HEK293 (cell line): ENCODE data around the gene PTH2R.

Source experiments
- CTCF ChIA-PET: fragments of 350-600 bp; formaldehyde crosslinking; extraction: SDS; loops from one replicate; lab custom pipeline; 2021; ENCODE audit warnings: antibody characterized with exemption; lab: Yijun Ruan, JAX
- POLR2A ChIA-PET: fragments of 300-600 bp; formaldehyde crosslinking; extraction: SDS; loops from one replicate; lab custom pipeline; 2020; ENCODE audit warnings: antibody characterized with exemption, inconsistent platforms; lab: Yijun Ruan, JAX
- H3K27ac ChIP-seq: fragments of 200-500 bp; sonication (Bioruptor generic); 2 replicates; pipeline ENCODE4 v1.5.1; 2014; ENCODE audit warnings: low read depth, low read length, control low read depth, inconsistent platforms; ENCODE audit errors: extremely low read depth
- H3K36me3 ChIP-seq, 2 experiments: fragments of 200-500 bp in 1 of 2; sonication (Bioruptor generic) in 1 of 2; 1 replicate in 1 of 2; 2 replicates in 1 of 2; pipeline ENCODE4 v1.5.1; 2014 to 2017; ENCODE audit warnings: inconsistent platforms in 2 of 2, low read length in 2 of 2; ENCODE audit not compliant: control insufficient read depth in 2 of 2, insufficient read depth in 1 of 2
- H3K4me1 ChIP-seq: fragments of 200-500 bp; sonication (Bioruptor generic); 2 replicates; pipeline ENCODE4 v1.5.1; 2014; ENCODE audit warnings: mild to moderate bottlenecking, low read length, inconsistent platforms; ENCODE audit not compliant: control insufficient read depth, insufficient read depth
- H3K4me3 ChIP-seq: 2 replicates; pipeline ENCODE4 v1.5.1; 2011; ENCODE audit warnings: low read depth, mild to moderate bottlenecking, control low read depth, low read length, moderate library complexity
- H3K9me3 ChIP-seq: fragments of 200-500 bp; sonication (Bioruptor generic); 2 replicates; pipeline ENCODE4 v1.5.1; 2014; ENCODE audit warnings: low read depth, low read length, inconsistent platforms; ENCODE audit not compliant: control insufficient read depth, insufficient read depth
- BCL11A ChIP-seq: fragments of 450-650 bp; formaldehyde crosslinking; IDR thresholded peaks from 2 replicates; pipeline ENCODE4 v1.5.1; 2016; ENCODE audit warnings: low read depth, missing biosample characterization, missing genetic modification characterization
- CTCF ChIP-seq: fragments of 450-650 bp; formaldehyde crosslinking; IDR thresholded peaks from 2 replicates; pipeline ENCODE4 v1.5.1; 2016; ENCODE audit warnings: missing biosample characterization, missing genetic modification characterization
- HOXA7 ChIP-seq: sonication (generic); formaldehyde crosslinking; IDR thresholded peaks from 2 replicates; pipeline ENCODE4 v1.8.1; 2022; ENCODE audit warnings: missing genetic modification reagents, borderline replicate concordance
- INSM2 ChIP-seq: fragments of 450-650 bp; formaldehyde crosslinking; IDR thresholded peaks from 2 replicates; pipeline ENCODE4 v1.5.1; 2016; ENCODE audit warnings: missing biosample characterization, missing genetic modification characterization
- MZF1 ChIP-seq: fragments of 450-650 bp; formaldehyde crosslinking; IDR thresholded peaks from 2 replicates; pipeline ENCODE4 v1.5.1; 2017; ENCODE audit warnings: missing biosample characterization, missing genetic modification characterization, borderline replicate concordance
- PRDM10 ChIP-seq: fragments of 450-650 bp; formaldehyde crosslinking; IDR thresholded peaks from 2 replicates; pipeline ENCODE4 v1.5.1; 2016; ENCODE audit warnings: missing biosample characterization, missing genetic modification characterization
- PRDM4 ChIP-seq: fragments of 450-650 bp; formaldehyde crosslinking; IDR thresholded peaks from 2 replicates; pipeline ENCODE4 v1.5.1; 2017; ENCODE audit warnings: missing biosample characterization, missing genetic modification characterization
- PRDM6 ChIP-seq: fragments of 450-650 bp; formaldehyde crosslinking; IDR thresholded peaks from 2 replicates; pipeline ENCODE4 v1.5.1; 2017; ENCODE audit warnings: missing biosample characterization, missing genetic modification characterization
- WT1 ChIP-seq: fragments of 450-650 bp; formaldehyde crosslinking; IDR thresholded peaks from 2 replicates; pipeline ENCODE4 v1.5.1; 2016; ENCODE audit warnings: missing biosample characterization, missing genetic modification characterization
- ZEB2 ChIP-seq: fragments of 450-650 bp; formaldehyde crosslinking; IDR thresholded peaks from 2 replicates; pipeline ENCODE4 v1.5.1; 2016; ENCODE audit warnings: missing biosample characterization, missing genetic modification characterization
- ZNF302 ChIP-seq: fragments of 450-650 bp; formaldehyde crosslinking; IDR thresholded peaks from 2 replicates; pipeline ENCODE4 v1.5.1; 2016; ENCODE audit warnings: missing biosample characterization, missing genetic modification characterization, low read depth
- ZNF324 ChIP-seq: fragments of 450-650 bp; formaldehyde crosslinking; IDR thresholded peaks from 2 replicates; pipeline ENCODE4 v1.5.1; 2016; ENCODE audit warnings: missing biosample characterization, missing genetic modification characterization
- ZNF518A ChIP-seq: fragments of 450-650 bp; formaldehyde crosslinking; conservative IDR thresholded peaks from 2 replicates; pipeline ENCODE4 v1.5.1; 2016; ENCODE audit warnings: low read depth, missing biosample characterization, missing genetic modification characterization
- ZNF529 ChIP-seq: fragments of 450-650 bp; formaldehyde crosslinking; IDR thresholded peaks from 2 replicates; pipeline ENCODE4 v1.5.1; 2017; ENCODE audit warnings: missing genetic modification characterization, missing biosample characterization; ENCODE audit not compliant: insufficient replicate concordance
- ZNF555 ChIP-seq: fragments of 450-650 bp; formaldehyde crosslinking; conservative IDR thresholded peaks from 2 replicates; pipeline ENCODE4 v1.5.1; 2017; ENCODE audit warnings: missing biosample characterization, mild to moderate bottlenecking, missing genetic modification characterization, inconsistent platforms
- ZNF623 ChIP-seq: fragments of 450-650 bp; formaldehyde crosslinking; IDR thresholded peaks from 2 replicates; pipeline ENCODE4 v1.5.1; 2016; ENCODE audit warnings: missing biosample characterization, missing genetic modification characterization
- ZNF677 ChIP-seq: fragments of 450-650 bp; IDR thresholded peaks from 2 replicates; pipeline ENCODE4 v1.5.0; 2018; ENCODE audit warnings: missing biosample characterization, mild to moderate bottlenecking, missing genetic modification characterization, moderate library complexity
- ZSCAN18 ChIP-seq: fragments of 450-650 bp; formaldehyde crosslinking; IDR thresholded peaks from 2 replicates; pipeline ENCODE4 v1.5.1; 2016; ENCODE audit warnings: missing biosample characterization, missing genetic modification characterization

Gene PTH2R

GRCh38 chr2:208477741-208478140 lies 71.1 kb downstream of the PTH2R start (continued):
- no peak for TF ChIP-seq PRDM4 (tag by site-specific recombination)

- no peak overlapping the region for H3K4me3 ChIP-seq
- H3K4me1 ChIP-seq: no peaks in the 10 kb centered on the region
- H3K9me3 ChIP-seq: no peaks in the 10 kb centered on the region
- no peak overlapping the region for H3K27ac ChIP-seq
- POLR2A ChIA-PET: no interaction called here
- H3K36me3 ChIP-seq: no peaks in the 10 kb centered on the region
- CTCF ChIA-PET: no interaction called here
- no peak for TF ChIP-seq ZNF518A
- no peak for TF ChIP-seq ZEB2 (tag by site-specific recombination)
- no peak for TF ChIP-seq PRDM10 (tag by site-specific recombination)
- TF ChIP-seq ZNF623 (tag by site-specific recombination): no peak
- TF ChIP-seq MZF1: no peak
- no peak for TF ChIP-seq CTCF (tag by site-specific recombination)
- no peak for TF ChIP-seq HOXA7 (CRISPR knock-in tag)
- no peak for TF ChIP-seq INSM2
- no peak for TF ChIP-seq PRDM6
- no peak for TF ChIP-seq ZNF555 (tag by site-specific recombination)
- no peak for TF ChIP-seq WT1 (tag by site-specific recombination)
- TF ChIP-seq ZNF677 (tag by site-specific recombination): no peak
- no peak for TF ChIP-seq ZNF529 (tag by site-specific recombination)
- TF ChIP-seq BCL11A (tag by site-specific recombination): no peak
- TF ChIP-seq ZSCAN18 (tag by site-specific recombination): no peak
- TF ChIP-seq ZNF324 (tag by site-specific recombination): no peak
- TF ChIP-seq ZNF302 (tag by site-specific recombination): no peak
These were observed 72.8 kb downstream of the PTH2R start for GRCh38 chr2:208479342-208479741.
